WTC11 (cell line): ENCODE results near the gene SCD. TPM values are rescaled to one million over a fixed set of nuclear protein-coding genes. Genes with fewer than 3 reads are reported as not detected.

Experiments used
- ATAC-seq: fragments of 200-7000 bp; cut with Tn5 transposase; 2 replicates; pipeline ENCODE4 v1.10.0; 2021; ENCODE audit warnings: mild to moderate bottlenecking, moderate library complexity
- CTCF ChIA-PET: fragments of 300-600 bp; sonication (Branson Sonifier 250); formaldehyde crosslinking; loops from one replicate; lab custom pipeline; 2021; ENCODE audit warnings: antibody characterized with exemption; lab: Charles Lee
- POLR2A ChIA-PET: fragments of 350-600 bp; sonication (Branson Sonifier 250); formaldehyde crosslinking; loops from one replicate; lab custom pipeline; 2021; ENCODE audit warnings: antibody characterized with exemption; lab: Charles Lee
- DNase-seq: peaks from one replicate; pipeline ENCODE4 v3.0.0; 2021; ENCODE audit warnings: low spot score
- H3K27ac Mint-ChIP-seq: 2 replicates; pipeline ENCODE4 v1.8.0; 2021; ENCODE audit warnings: mixed read lengths
- H3K27me3 Mint-ChIP-seq: 2 replicates; pipeline ENCODE4 v1.8.0; 2021; ENCODE audit warnings: low read depth, mild to moderate bottlenecking, moderate library complexity, mixed read lengths
- H3K36me3 Mint-ChIP-seq: 2 replicates; pipeline ENCODE4 v1.8.0; 2021; ENCODE audit warnings: mixed read lengths
- H3K4me1 Mint-ChIP-seq: 2 replicates; pipeline ENCODE4 v1.8.0; 2022; ENCODE audit warnings: mixed read lengths
- H3K4me3 Mint-ChIP-seq: 2 replicates; pipeline ENCODE4 v1.8.0; 2021; ENCODE audit warnings: mild to moderate bottlenecking, moderate library complexity, mixed read lengths
- H3K9me3 Mint-ChIP-seq: 2 replicates; pipeline ENCODE4 v1.8.0; 2021; ENCODE audit warnings: mixed read lengths
- ELF4 ChIP-seq: sonication (generic); formaldehyde crosslinking; IDR thresholded peaks from 2 replicates; pipeline ENCODE4 v1.8.1; 2022; ENCODE audit warnings: low read depth, mild to moderate bottlenecking, moderate library complexity, missing genetic modification reagents
- EMX1 ChIP-seq: fragments of 250-450 bp; sonication (Bioruptor Pico); IDR thresholded peaks from 2 replicates; pipeline ENCODE4 v1.8.0; 2021; ENCODE audit warnings: mild to moderate bottlenecking
- ETV6 ChIP-seq: sonication (generic); formaldehyde crosslinking; IDR thresholded peaks from 2 replicates; pipeline ENCODE4 v1.8.1; 2022; ENCODE audit warnings: mild to moderate bottlenecking, missing genetic modification reagents
- FOXJ3 ChIP-seq: sonication (generic); formaldehyde crosslinking; IDR thresholded peaks from 2 replicates; pipeline ENCODE4 v1.9.0; 2021; ENCODE audit warnings: missing genetic modification reagents, mild to moderate bottlenecking, borderline replicate concordance
- PRRX2 ChIP-seq: fragments of 250-450 bp; sonication (Bioruptor Pico); IDR thresholded peaks from 2 replicates; pipeline ENCODE4 v1.8.0; 2021; ENCODE audit warnings: mild to moderate bottlenecking
- SP1 ChIP-seq: sonication (generic); formaldehyde crosslinking; conservative IDR thresholded peaks from 2 replicates; pipeline ENCODE4 v1.8.1; 2022; ENCODE audit warnings: missing genetic modification reagents
- TEAD1 ChIP-seq: sonication (generic); formaldehyde crosslinking; IDR thresholded peaks from 2 replicates; pipeline ENCODE4 v1.8.0; 2022; ENCODE audit warnings: mild to moderate bottlenecking, missing genetic modification reagents
- ZNF219 ChIP-seq: sonication (generic); formaldehyde crosslinking; IDR thresholded peaks from 2 replicates; pipeline ENCODE4 v1.8.0; 2023; ENCODE audit warnings: missing genetic modification reagents, mild to moderate bottlenecking, borderline replicate concordance
- ZNF263 ChIP-seq: sonication (generic); formaldehyde crosslinking; IDR thresholded peaks from 2 replicates; pipeline ENCODE4 v1.8.1; 2022; ENCODE audit warnings: low read depth, mild to moderate bottlenecking, moderate library complexity, missing genetic modification reagents
- ZNF416 ChIP-seq: fragments of 250-450 bp; sonication (Bioruptor Pico); IDR thresholded peaks from 2 replicates; pipeline ENCODE4 v1.9.0; 2021; ENCODE audit warnings: mild to moderate bottlenecking, inconsistent platforms
- ZNF423 ChIP-seq: fragments of 250-450 bp; sonication (Bioruptor Pico); IDR thresholded peaks from 2 replicates; pipeline ENCODE4 v2.1.2; 2022; ENCODE audit warnings: mild to moderate bottlenecking, moderate library complexity
- total RNA-seq: library from RNA; stranded (reverse); gene quantifications from 3 replicates; pipeline ENCODE4 v1.2.3, GENCODE V29; 2021
- TF ChIP-seq, protein P1 (sequence below): fragments of 250-450 bp; sonication (Bioruptor Pico); IDR thresholded peaks from 2 replicates; pipeline ENCODE4 v1.9.0; 2021; ENCODE audit warnings: mild to moderate bottlenecking
- TF ChIP-seq, protein P2 (sequence below): sonication (generic); formaldehyde crosslinking; IDR thresholded peaks from 2 replicates; pipeline ENCODE4 v1.8.0; 2022; ENCODE audit warnings: missing genetic modification reagents
- TF ChIP-seq, protein P3 (sequence below): sonication (generic); formaldehyde crosslinking; IDR thresholded peaks from 2 replicates; pipeline ENCODE4 v1.8.0; 2022; ENCODE audit warnings: mild to moderate bottlenecking, missing genetic modification reagents
- TF ChIP-seq, protein P4 (sequence below): sonication (generic); formaldehyde crosslinking; IDR thresholded peaks from 2 replicates; pipeline ENCODE4 v1.8.1; 2023; ENCODE audit warnings: mild to moderate bottlenecking, missing genetic modification reagents, moderate library complexity
- TF ChIP-seq, protein P5 (sequence below): fragments of 200-600 bp; IDR thresholded peaks from 2 replicates; pipeline ENCODE4 v1.8.0; 2022; ENCODE audit warnings: antibody characterized with exemption
- TF ChIP-seq, protein P6 (sequence below): fragments of 250-450 bp; sonication (Bioruptor Pico); IDR thresholded peaks from 2 replicates; pipeline ENCODE4 v1.9.0; 2021; ENCODE audit warnings: mild to moderate bottlenecking

The SCD gene
- total RNA-seq, 1 experiment from 2014 or later: 556 TPM

DNA sequence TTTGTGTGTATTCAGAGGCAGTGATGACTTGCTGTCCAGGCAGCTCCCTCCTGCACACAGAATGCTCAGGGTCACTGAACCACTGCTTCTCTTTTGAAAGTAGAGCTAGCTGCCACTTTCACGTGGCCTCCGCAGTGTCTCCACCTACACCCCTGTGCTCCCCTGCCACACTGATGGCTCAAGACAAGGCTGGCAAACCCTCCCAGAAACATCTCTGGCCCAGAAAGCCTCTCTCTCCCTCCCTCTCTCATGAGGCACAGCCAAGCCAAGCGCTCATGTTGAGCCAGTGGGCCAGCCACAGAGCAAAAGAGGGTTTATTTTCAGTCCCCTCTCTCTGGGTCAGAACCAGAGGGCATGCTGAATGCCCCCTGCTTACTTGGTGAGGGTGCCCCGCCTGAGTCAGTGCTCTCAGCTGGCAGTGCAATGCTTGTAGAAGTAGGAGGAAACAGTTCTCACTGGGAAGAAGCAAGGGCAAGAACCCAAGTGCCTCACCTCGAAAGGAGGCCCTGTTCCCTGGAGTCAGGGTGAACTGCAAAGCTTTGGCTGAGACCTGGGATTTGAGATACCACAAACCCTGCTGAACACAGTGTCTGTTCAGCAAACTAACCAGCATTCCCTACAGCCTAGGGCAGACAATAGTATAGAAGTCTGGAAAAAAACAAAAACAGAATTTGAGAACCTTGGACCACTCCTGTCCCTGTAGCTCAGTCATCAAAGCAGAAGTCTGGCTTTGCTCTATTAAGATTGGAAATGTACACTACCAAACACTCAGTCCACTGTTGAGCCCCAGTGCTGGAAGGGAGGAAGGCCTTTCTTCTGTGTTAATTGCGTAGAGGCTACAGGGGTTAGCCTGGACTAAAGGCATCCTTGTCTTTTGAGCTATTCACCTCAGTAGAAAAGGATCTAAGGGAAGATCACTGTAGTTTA lies 15.8 kb downstream of the SCD start:
- Mint-ChIP-seq H3K27me3 (no peaks in the 10 kb centered on the region), H3K4me3 (no peak overlapping the region), H3K27ac (peak overlapping the region; percentile 82), H3K36me3 (peaks cover 47% of the 10 kb centered on the region), H3K4me1 (peaks cover 33% of the 10 kb centered on the region), H3K9me3 (no peaks in the 10 kb centered on the region)
- ATAC-seq: no peak
- no peak for DNase-seq
- POLR2A ChIA-PET: interaction anchor here (1.2 to 1.8 kb wide), 3 partner anchors 10 to 16 kb away, joined by 4 to 7 read pairs (median 5); partner anchors contain the start of gene SCD
- CTCF ChIA-PET: interaction anchor here (1.0 kb wide), 1 partner anchor 156 kb away, joined by 3 read pairs; no protein-coding TSS in a partner anchor
- TF ChIP-seq, protein P1, sequence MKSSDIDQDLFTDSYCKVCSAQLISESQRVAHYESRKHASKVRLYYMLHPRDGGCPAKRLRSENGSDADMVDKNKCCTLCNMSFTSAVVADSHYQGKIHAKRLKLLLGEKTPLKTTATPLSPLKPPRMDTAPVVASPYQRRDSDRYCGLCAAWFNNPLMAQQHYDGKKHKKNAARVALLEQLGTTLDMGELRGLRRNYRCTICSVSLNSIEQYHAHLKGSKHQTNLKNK (CRISPR knock-in tag): no peak
- TF ChIP-seq FOXJ3 (CRISPR knock-in tag) (no peak), TEAD1 (CRISPR knock-in tag) (no peak)
- TF ChIP-seq, protein P2, sequence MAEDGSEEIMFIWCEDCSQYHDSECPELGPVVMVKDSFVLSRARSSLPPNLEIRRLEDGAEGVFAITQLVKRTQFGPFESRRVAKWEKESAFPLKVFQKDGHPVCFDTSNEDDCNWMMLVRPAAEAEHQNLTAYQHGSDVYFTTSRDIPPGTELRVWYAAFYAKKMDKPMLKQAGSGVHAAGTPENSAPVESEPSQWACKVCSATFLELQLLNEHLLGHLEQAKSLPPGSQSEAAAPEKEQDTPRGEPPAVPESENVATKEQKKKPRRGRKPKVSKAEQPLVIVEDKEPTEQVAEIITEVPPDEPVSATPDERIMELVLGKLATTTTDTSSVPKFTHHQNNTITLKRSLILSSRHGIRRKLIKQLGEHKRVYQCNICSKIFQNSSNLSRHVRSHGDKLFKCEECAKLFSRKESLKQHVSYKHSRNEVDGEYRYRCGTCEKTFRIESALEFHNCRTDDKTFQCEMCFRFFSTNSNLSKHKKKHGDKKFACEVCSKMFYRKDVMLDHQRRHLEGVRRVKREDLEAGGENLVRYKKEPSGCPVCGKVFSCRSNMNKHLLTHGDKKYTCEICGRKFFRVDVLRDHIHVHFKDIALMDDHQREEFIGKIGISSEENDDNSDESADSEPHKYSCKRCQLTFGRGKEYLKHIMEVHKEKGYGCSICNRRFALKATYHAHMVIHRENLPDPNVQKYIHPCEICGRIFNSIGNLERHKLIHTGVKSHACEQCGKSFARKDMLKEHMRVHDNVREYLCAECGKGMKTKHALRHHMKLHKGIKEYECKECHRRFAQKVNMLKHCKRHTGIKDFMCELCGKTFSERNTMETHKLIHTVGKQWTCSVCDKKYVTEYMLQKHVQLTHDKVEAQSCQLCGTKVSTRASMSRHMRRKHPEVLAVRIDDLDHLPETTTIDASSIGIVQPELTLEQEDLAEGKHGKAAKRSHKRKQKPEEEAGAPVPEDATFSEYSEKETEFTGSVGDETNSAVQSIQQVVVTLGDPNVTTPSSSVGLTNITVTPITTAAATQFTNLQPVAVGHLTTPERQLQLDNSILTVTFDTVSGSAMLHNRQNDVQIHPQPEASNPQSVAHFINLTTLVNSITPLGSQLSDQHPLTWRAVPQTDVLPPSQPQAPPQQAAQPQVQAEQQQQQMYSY (CRISPR knock-in tag): no peak

DNA sequence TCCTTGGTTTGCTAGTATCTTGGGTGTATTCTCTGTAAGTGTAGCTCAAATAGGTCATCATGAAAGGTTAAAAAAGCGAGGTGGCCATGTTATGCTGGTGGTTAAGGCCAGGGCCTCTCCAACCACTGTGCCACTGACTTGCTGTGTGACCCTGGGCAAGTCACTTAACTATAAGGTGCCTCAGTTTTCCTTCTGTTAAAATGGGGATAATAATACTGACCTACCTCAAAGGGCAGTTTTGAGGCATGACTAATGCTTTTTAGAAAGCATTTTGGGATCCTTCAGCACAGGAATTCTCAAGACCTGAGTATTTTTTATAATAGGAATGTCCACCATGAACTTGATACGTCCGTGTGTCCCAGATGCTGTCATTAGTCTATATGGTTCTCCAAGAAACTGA lies 17.1 kb downstream of the SCD start:
- no peak overlapping the region for H3K4me3 Mint-ChIP-seq
- no peak for ATAC-seq
- H3K27me3 Mint-ChIP-seq: no peaks in the 10 kb centered on the region
- ChIA-PET CTCF (interaction anchor here (1.0 to 1.9 kb wide), 3 partner anchors 9 to 155 kb away, joined by 3 to 8 read pairs (median 3); no protein-coding TSS in a partner anchor), POLR2A (interaction anchor here (0.5 to 1.2 kb wide), 3 partner anchors 9 to 30 kb away, joined by 3 to 7 read pairs (median 3); no protein-coding TSS in a partner anchor)
- H3K27ac Mint-ChIP-seq: peak overlapping the region; percentile 22
- H3K36me3 Mint-ChIP-seq: peaks cover 41% of the 10 kb centered on the region
- H3K4me1 Mint-ChIP-seq: peaks cover 28% of the 10 kb centered on the region
- H3K9me3 Mint-ChIP-seq: no peaks in the 10 kb centered on the region
- no peak for DNase-seq
- TF ChIP-seq ETV6 (CRISPR knock-in tag): no peak
- TF ChIP-seq, protein P3, sequence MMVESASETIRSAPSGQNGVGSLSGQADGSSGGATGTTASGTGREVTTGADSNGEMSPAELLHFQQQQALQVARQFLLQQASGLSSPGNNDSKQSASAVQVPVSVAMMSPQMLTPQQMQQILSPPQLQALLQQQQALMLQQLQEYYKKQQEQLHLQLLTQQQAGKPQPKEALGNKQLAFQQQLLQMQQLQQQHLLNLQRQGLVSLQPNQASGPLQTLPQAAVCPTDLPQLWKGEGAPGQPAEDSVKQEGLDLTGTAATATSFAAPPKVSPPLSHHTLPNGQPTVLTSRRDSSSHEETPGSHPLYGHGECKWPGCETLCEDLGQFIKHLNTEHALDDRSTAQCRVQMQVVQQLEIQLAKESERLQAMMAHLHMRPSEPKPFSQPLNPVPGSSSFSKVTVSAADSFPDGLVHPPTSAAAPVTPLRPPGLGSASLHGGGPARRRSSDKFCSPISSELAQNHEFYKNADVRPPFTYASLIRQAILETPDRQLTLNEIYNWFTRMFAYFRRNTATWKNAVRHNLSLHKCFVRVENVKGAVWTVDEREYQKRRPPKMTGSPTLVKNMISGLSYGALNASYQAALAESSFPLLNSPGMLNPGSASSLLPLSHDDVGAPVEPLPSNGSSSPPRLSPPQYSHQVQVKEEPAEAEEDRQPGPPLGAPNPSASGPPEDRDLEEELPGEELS: no peak
- TF ChIP-seq, protein P4, sequence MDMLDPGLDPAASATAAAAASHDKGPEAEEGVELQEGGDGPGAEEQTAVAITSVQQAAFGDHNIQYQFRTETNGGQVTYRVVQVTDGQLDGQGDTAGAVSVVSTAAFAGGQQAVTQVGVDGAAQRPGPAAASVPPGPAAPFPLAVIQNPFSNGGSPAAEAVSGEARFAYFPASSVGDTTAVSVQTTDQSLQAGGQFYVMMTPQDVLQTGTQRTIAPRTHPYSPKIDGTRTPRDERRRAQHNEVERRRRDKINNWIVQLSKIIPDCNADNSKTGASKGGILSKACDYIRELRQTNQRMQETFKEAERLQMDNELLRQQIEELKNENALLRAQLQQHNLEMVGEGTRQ (CRISPR knock-in tag): no peak
- TF ChIP-seq ZNF263: no peak
- TF ChIP-seq EMX1: no peak
- TF ChIP-seq, protein P2 (CRISPR knock-in tag): no peak
- no peak for TF ChIP-seq ZNF416 (CRISPR knock-in tag)
- TF ChIP-seq SP1 (CRISPR knock-in tag): no peak
- TF ChIP-seq ELF4 (CRISPR knock-in tag): no peak
- TF ChIP-seq, protein P5, sequence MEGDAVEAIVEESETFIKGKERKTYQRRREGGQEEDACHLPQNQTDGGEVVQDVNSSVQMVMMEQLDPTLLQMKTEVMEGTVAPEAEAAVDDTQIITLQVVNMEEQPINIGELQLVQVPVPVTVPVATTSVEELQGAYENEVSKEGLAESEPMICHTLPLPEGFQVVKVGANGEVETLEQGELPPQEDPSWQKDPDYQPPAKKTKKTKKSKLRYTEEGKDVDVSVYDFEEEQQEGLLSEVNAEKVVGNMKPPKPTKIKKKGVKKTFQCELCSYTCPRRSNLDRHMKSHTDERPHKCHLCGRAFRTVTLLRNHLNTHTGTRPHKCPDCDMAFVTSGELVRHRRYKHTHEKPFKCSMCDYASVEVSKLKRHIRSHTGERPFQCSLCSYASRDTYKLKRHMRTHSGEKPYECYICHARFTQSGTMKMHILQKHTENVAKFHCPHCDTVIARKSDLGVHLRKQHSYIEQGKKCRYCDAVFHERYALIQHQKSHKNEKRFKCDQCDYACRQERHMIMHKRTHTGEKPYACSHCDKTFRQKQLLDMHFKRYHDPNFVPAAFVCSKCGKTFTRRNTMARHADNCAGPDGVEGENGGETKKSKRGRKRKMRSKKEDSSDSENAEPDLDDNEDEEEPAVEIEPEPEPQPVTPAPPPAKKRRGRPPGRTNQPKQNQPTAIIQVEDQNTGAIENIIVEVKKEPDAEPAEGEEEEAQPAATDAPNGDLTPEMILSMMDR: no peak
- no peak for TF ChIP-seq ZNF423 (CRISPR knock-in tag)
- TF ChIP-seq PRRX2 (CRISPR knock-in tag): no peak
- TF ChIP-seq, protein P6, sequence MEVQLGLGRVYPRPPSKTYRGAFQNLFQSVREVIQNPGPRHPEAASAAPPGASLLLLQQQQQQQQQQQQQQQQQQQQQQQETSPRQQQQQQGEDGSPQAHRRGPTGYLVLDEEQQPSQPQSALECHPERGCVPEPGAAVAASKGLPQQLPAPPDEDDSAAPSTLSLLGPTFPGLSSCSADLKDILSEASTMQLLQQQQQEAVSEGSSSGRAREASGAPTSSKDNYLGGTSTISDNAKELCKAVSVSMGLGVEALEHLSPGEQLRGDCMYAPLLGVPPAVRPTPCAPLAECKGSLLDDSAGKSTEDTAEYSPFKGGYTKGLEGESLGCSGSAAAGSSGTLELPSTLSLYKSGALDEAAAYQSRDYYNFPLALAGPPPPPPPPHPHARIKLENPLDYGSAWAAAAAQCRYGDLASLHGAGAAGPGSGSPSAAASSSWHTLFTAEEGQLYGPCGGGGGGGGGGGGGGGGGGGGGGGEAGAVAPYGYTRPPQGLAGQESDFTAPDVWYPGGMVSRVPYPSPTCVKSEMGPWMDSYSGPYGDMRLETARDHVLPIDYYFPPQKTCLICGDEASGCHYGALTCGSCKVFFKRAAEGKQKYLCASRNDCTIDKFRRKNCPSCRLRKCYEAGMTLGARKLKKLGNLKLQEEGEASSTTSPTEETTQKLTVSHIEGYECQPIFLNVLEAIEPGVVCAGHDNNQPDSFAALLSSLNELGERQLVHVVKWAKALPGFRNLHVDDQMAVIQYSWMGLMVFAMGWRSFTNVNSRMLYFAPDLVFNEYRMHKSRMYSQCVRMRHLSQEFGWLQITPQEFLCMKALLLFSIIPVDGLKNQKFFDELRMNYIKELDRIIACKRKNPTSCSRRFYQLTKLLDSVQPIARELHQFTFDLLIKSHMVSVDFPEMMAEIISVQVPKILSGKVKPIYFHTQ (CRISPR knock-in tag): no peak
- TF ChIP-seq FOXJ3 (CRISPR knock-in tag): no peak
- no peak for TF ChIP-seq ZNF219 (CRISPR knock-in tag)
